H1 (cell line): ENCODE measurements around the gene HACD4. TPM values are rescaled to one million over a fixed set of nuclear protein-coding genes. Genes with fewer than 3 reads are reported as not detected.

Experiments
- CTCF ChIP-seq, 3 experiments: IDR thresholded peaks; 1 replicate in 2 of 3; 2 replicates in 1 of 3; pipeline versions ENCODE4 v1.5.1 to v1.6.1; 2011; ENCODE audit warnings: low read length in 3 of 3, mild to moderate bottlenecking in 3 of 3, inconsistent platforms in 2 of 3, low read depth in 1 of 3, moderate library complexity in 1 of 3; ENCODE audit not compliant: insufficient read depth in 1 of 3; ENCODE audit errors: control extremely low read depth in 1 of 3
- KDM5A ChIP-seq: fragments of 200-600 bp; IDR thresholded peaks from 2 replicates; pipeline ENCODE4 v1.7.1; 2012; ENCODE audit warnings: mild to moderate bottlenecking, low read length, inconsistent platforms, mixed read lengths
- polyA plus RNA-seq, 7 experiments: library from polyadenylated mRNA; depleted of rRNA in 3 of 7; stranded (reverse) in 5 of 7; unstranded in 2 of 7; fragments of >200 nt in 5 of 7; fragments of 200-250 nt in 2 of 7; gene quantifications; 1 replicate in 5 of 7; 2 replicates in 1 of 7; 4 replicates in 1 of 7; pipeline versions ENCODE4 v1.2.1 to v1.2.3, GENCODE V29; 2011 to 2013; ENCODE audit warnings: missing spikeins in 2 of 7, mixed read lengths in 2 of 7
- total RNA-seq: library from RNA; stranded (reverse); fragmentation: NEBNext Ultra II Directional; extraction: Animal tissue kit (Norgen Biotek cat#: 25700); gene quantifications from 2 replicates; pipeline ENCODE4 v1.2.1, GENCODE V29; 2021

The HACD4 gene
- total and polyA plus RNA-seq, 2 of the 8 experiments (the other 6 are each of a cell fraction or from before 2014, with no cell fraction given) = 0.65 to 0.86 TPM

GRCh38 chr9:20981486-20981885 lies 50.0 kb downstream of the HACD4 start (continued):
- TF ChIP-seq CTCF (IDR thresholded peaks at IDR 0.05; ENCODE audit: control extremely low read depth in 1 of 3, insufficient read depth in 1 of 3, low read depth in 1 of 3, low read length in 3 of 3) (no peak), KDM5A (no peak)
